Epithelial cell of proximal tubule (primary cell): Measurements from ENCODE around the gene NTRK1. TPM values are rescaled to one million over a fixed set of nuclear protein-coding genes. Genes with fewer than 3 reads are reported as not detected.

ENCODE experiments used
- DNase-seq: peaks from one replicate; pipeline ENCODE4 v3.0.0-alpha.2; 2011; ENCODE audit warnings: low read depth
- H3K4me3 ChIP-seq: 2 replicates; pipeline ENCODE4 v1.5.1; 2011; ENCODE audit warnings: low read depth, mild to moderate bottlenecking, low read length
- CTCF ChIP-seq: conservative IDR thresholded peaks from 2 replicates; pipeline ENCODE4 v1.5.1; 2012; ENCODE audit warnings: low read depth, mild to moderate bottlenecking, low read length
- total RNA-seq: library from RNA; depleted of rRNA; stranded (reverse); fragments of >200 nt; gene quantifications from 2 replicates; pipeline ENCODE4 v1.2.3, GENCODE V29; 2015

The NTRK1 gene
- total RNA-seq, 1 donor from 2014 or later = not detected

GRCh38 chr1:156911577-156912298, 51.1 kb downstream of the NTRK1 start:
- H3K4me3 ChIP-seq = no peak overlapping the region
- TF ChIP-seq CTCF = no peak
- DNase-seq = no peak

DNA sequence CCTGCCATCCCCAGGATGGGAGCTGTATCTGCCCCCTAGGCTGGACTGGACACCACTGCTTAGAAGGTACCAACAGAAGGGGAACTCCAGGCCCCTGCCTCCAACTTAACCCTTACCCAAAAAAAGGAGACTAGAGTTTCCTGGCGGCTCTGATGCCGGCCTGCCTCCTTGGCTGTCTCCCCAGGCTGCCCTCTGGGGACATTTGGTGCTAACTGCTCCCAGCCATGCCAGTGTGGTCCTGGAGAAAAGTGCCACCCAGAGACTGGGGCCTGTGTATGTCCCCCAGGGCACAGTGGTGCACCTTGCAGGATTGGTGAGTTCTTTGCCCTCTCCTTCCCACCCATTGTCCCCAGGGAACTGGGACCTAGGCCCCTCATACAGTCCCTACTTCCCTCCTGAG, 51.6 kb downstream of the NTRK1 start:
- DNase-seq = no peak
- no peak for TF ChIP-seq CTCF
- no peak overlapping the region for H3K4me3 ChIP-seq

- TF ChIP-seq CTCF = no peak
- H3K4me3 ChIP-seq = no peak overlapping the region
- DNase-seq = no peak
These were observed 52.5 kb downstream of the NTRK1 start for GRCh38 chr1:156912861-156913808.

DNA sequence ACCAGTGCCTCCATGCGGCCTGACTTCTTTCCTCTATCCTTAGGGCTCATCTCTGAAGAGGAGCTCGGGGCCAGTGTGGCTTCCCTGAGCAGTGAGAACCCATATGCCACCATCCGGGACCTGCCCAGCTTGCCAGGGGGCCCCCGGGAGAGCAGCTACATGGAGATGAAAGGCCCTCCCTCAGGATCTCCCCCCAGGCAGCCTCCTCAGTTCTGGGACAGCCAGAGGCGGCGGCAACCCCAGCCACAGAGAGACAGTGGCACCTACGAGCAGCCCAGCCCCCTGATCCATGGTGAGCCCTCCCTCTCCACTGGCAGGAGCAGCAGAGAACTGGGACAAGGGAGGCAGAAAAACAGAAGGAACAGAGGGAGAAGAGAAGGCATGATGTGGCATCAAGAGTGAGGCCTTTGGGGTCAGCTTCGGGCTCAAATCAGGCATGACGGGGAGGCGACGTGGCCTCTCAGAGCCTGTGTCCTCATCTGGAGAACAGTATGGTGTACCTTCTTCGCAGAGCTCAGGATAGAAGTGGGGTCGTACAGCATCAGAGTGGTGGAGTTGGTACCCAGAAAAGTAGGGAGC, 53.2 kb downstream of the NTRK1 start:
- DNase-seq = no peak
- no peak for TF ChIP-seq CTCF
- H3K4me3 ChIP-seq = no peak overlapping the region

DNA sequence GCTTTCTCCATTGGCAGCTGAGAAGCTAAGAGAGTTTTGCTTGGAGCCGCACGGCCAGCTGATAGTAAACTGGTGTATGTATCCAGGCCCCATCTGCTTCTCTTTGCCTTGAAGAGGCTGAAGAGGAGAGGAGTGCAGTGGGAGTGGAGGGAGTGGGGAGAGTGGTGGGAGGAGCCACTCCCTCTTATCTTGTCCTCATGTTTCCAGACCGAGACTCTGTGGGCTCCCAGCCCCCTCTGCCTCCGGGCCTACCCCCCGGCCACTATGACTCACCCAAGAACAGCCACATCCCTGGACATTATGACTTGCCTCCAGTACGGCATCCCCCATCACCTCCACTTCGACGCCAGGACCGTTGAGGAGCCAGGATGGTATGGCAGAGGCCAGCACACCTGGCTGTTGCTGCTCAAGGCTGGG, 53.8 kb downstream of the NTRK1 start:
- DNase-seq = no peak
- no peak for TF ChIP-seq CTCF
- no peak overlapping the region for H3K4me3 ChIP-seq

DNA sequence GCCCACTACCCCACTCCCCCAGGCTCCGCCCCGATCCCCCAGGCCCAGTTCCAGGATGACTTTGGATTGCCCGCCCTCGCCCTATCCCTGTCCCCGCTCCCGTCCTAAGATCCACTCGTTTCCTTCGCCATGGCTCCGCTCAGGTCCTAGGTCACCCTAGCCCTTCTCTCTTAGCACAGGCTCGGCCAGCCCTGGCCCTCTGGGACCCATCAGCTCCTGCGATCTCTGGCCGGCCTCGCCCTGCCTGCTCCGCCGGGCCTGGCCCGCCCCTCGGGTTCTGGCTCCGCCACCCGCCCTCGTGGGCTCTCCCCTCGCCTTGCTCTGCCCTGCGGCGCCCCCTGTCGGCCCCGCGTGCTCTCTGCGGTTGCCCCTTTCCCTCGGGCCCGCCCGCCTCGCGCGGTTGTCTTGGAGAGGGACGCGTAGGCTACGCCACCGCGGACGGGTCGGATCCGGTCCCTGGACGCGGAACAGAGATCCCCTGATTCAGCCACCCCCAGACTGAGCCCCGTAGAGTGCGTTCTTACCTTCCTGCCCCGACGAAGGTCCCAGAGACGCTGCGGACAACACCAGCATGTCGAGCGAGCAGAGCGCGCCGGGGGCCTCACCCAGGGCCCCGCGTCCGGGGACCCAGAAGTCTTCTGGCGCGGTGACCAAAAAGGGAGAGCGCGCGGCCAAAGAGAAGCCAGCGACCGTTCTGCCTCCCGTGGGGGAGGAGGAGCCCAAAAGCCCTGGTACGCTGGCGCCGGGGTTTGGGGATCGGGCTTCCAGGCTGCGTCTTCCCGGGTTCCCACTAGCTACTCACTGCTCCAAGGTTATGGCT, 59.8 kb downstream of the NTRK1 start, which contains the start of gene LRRC71:
Gene LRRC71 (plus strand): TSS at position 400 of the 820 bp plus-strand sequence. CDS start 172 bp downstream, at position 572.
- DNase-seq = no peak
- TF ChIP-seq CTCF = peak; percentile 85
- peak within 1 kb of the TSS; percentile 34 for H3K4me3 ChIP-seq
